22Rv1 (cell line): ENCODE results near the gene DCPS.
"Not testable (repeated sequence)": the region's sequence is repeated elsewhere in the genome, so short reads cannot be mapped to it uniquely, and the experiment has no call there.

Experiments used
- H3K27ac ChIP-seq: fragments of 450-650 bp; 2 replicates; pipeline ENCODE4 v1.5.1; 2017
- ZFX ChIP-seq: fragments of 450-650 bp; IDR thresholded peaks from 2 replicates; pipeline ENCODE4 v1.6.1; 2017; ENCODE audit warnings: antibody characterized with exemption, borderline replicate concordance
- TF ChIP-seq, protein P1 (sequence below): fragments of 450-650 bp; IDR thresholded peaks from 2 replicates; pipeline ENCODE4 v1.5.1; 2017; ENCODE audit warnings: mild to moderate bottlenecking

The DCPS gene

DNA sequence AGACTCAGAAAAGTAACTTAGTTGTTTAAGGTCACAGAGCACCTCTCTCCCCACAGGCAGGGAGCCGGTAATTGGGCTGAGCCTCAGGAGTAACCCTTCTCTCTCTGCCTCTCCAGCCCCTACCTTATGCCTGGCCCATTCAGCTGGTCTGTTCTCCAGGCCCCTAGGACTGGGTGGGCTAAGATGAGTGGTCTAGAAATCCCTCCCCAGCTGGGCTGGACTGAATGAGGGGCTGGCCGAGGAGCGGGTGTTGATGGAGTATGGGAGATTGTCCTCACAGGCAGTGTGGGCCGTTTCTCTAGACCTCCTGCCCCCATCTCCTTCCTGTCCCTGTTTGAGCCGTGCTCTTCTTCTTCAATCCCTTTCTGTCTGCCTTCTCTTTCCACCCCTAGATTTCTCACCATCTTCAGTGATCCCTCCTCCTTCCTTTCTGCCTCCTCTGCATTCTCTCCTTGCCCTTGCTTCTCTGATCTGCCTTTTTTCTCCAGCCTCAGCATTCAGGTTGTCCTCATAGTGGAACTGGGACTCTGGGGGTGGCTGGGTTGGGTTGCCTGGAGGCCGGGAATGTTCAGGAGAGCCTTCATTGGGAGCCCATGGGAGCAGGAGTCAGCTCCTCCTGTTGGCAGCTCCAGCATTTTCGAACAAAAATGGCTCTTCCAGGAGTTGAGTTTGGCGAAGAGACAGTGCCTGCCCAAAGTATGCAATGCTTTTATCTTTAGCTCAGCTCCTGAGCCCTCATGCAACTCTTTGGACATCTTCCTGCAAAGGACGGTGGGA is 59.2 kb downstream of the DCPS start:
- no peak overlapping the region for H3K27ac ChIP-seq
- no peak for TF ChIP-seq ZFX
- TF ChIP-seq, protein P1, sequence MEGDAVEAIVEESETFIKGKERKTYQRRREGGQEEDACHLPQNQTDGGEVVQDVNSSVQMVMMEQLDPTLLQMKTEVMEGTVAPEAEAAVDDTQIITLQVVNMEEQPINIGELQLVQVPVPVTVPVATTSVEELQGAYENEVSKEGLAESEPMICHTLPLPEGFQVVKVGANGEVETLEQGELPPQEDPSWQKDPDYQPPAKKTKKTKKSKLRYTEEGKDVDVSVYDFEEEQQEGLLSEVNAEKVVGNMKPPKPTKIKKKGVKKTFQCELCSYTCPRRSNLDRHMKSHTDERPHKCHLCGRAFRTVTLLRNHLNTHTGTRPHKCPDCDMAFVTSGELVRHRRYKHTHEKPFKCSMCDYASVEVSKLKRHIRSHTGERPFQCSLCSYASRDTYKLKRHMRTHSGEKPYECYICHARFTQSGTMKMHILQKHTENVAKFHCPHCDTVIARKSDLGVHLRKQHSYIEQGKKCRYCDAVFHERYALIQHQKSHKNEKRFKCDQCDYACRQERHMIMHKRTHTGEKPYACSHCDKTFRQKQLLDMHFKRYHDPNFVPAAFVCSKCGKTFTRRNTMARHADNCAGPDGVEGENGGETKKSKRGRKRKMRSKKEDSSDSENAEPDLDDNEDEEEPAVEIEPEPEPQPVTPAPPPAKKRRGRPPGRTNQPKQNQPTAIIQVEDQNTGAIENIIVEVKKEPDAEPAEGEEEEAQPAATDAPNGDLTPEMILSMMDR: no peak

DNA sequence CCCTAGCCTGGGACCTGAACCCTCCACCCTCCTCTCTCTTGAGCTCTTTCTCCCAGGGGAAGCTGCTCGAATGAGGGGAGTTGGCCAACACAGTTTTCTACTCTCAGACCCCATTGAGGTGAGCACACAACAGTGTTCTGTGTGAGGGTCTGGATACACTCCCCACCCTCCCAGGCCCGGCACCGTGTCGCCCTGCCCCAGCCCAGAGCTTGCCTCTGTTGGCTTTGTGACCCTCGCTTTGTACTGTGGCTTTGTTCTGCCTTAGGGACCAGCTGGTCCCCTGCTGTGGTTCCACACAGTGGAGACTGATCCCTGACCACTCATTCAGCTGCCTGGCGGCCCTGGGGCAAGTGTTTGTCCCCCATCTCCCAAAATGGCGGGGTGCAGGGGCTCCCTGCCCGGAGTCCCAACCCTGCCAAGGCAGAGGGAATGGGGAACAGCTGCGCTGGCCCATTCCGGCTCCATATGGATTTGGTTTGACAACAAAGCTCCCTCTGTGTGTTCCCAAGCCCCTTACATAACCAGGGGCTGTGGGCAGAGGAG is 59.9 kb downstream of the DCPS start:
- no peak overlapping the region for H3K27ac ChIP-seq
- TF ChIP-seq, protein P1: no peak
- TF ChIP-seq ZFX: no peak

- not testable (repeated sequence) for H3K27ac ChIP-seq
These were observed 60.9 kb downstream of the DCPS start for GRCh38 chr11:126364735-126365134.

DNA sequence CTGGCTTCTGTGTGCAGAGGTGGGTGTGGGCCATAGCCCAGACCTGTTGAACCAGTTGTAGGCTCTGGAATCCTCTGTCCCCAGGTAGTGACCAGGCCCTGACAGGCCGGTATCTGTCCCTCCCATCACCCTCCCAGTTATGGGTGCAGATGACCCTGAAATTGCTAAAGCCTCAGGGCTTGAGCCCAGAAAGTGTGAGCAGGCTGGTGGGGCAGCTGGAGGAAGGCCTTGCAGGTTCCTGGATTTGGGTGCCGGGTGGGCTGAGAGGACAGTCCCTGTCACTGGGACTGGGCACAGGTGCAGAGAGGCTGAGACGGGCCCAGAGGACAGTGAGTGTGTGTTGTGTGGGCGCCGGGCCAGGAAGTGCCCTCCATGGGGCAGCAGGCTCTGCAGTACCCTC is 61.6 kb downstream of the DCPS start:
- H3K27ac ChIP-seq: not testable (repeated sequence)

GRCh38 chr11:126366064-126366822 is 62.4 kb downstream of the DCPS start:
- TF ChIP-seq, protein P1: no peak
- TF ChIP-seq ZFX: no peak
- H3K27ac ChIP-seq: no peak overlapping the region

DNA sequence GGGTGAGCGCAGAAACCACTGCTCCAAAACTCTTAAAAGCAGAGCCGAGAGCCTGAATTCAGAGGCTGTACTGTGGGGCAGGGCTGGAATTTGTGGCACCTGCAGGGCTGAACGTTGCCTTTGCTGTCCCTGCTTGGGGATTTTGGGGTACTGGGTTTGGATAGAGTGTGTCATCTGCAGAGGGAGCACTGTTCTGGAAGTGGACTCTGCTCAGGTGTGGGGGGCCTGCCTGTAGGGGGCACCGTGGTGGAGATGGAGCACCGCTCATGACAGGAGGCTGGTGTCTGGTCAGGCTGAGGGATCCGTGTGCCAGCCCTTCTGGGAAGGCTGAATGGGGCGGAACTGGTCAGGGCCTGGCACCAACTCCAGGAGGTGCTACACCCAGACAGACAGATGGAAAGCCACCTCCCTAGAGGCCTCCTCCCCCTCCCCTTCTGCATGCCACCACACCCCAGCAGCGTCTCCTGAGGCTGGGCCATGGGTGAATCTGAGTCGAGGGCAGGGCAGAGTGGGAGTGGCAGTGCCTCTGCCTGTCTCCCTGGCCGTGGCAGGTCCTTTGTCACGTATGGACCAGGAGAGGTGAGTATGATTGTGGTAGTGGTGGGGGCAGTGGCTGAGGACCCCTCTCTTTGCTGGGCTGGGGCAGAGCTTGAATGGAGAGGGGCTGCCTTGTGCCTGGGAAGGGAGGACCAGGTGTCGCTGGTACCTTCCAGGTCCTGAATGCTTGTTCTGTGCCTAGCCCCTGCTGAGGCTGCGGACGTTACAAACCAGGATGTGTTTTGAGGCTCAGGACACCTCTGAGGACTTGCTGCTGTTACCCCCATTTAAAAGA is 63.2 kb downstream of the DCPS start:
- not testable (repeated sequence) for H3K27ac ChIP-seq

GRCh38 chr11:126367806-126368205 is 63.9 kb downstream of the DCPS start:
- not testable (repeated sequence) for H3K27ac ChIP-seq

GRCh38 chr11:126368336-126369119 is 64.7 kb downstream of the DCPS start:
- TF ChIP-seq, protein P1: 0 out of 2 replicates have a peak, but pooled peaks have one; percentile 7
- H3K27ac ChIP-seq: not testable (repeated sequence)
